Measurements from ENCODE around the gene FKBP1A.

Gene FKBP1A

GRCh38 chr20:1417790-1418189, 24.9 kb upstream of the FKBP1A start:
- CTCF ChIA-PET, result no interaction called here
- no peak for DNase-seq (ENCODE audit: extremely low spot score)
- POLR2A ChIA-PET, result interaction anchor here (1.0 kb wide), 1 partner anchor 92 kb away, joined by 3 read pairs; no protein-coding TSS in a partner anchor
- TF ChIP-seq LEF1 (IDR thresholded peaks at IDR 0.05; ENCODE audit: borderline replicate concordance), result no peak
- TF ChIP-seq PKNOX1 (IDR thresholded peaks at IDR 0.05), result no peak
- no peak for TF ChIP-seq HDGF (IDR thresholded peaks at IDR 0.05; ENCODE audit: borderline replicate concordance)
- no peak for TF ChIP-seq L3MBTL2 (conservative IDR thresholded peaks at IDR 0.05)
- TF ChIP-seq FOXK2 (IDR thresholded peaks at IDR 0.05), result no peak
- TF ChIP-seq NFRKB (IDR thresholded peaks at IDR 0.05), result no peak
- no peak for TF ChIP-seq CTBP1 (IDR thresholded peaks at IDR 0.05; ENCODE audit: borderline replicate concordance)
- no peak for TF ChIP-seq SP1 (IDR thresholded peaks at IDR 0.05)
- TF ChIP-seq FOXM1 (IDR thresholded peaks at IDR 0.05; ENCODE audit: borderline replicate concordance), result no peak
- TF ChIP-seq FOXA1 (IDR thresholded peaks at IDR 0.05), result no peak
- no peak for TF ChIP-seq SUZ12 (IDR thresholded peaks at IDR 0.05)
- no peak for TF ChIP-seq ELF4 (IDR thresholded peaks at IDR 0.05)
- no peak for TF ChIP-seq TARDBP (IDR thresholded peaks at IDR 0.05)

DNA sequence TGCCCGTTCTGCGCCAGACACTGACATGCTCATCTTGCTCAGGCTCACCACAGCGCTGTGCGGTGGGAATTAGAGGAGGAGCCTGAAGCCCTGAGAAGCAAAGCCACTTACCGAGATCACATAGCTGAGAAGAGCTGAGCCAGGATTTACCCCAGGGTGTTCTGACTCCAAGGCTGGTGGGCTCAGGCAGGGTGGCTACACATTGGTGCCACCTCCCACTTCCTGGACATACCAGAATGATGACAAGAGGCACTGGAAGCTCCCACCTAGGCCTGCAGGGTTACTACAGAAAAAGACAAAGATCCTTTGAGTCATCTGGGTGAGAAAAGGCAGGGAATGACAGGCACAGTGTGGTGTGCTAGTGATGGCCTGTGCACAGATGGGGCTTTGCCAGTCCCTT, 24.4 kb upstream of the FKBP1A start:
- no peak for DNase-seq (ENCODE audit: extremely low spot score)
- POLR2A ChIA-PET, result interaction anchor here (1.0 kb wide), 1 partner anchor 92 kb away, joined by 3 read pairs; no protein-coding TSS in a partner anchor
- TF ChIP-seq FOXA1 (IDR thresholded peaks at IDR 0.05) (no peak), HDGF (IDR thresholded peaks at IDR 0.05; ENCODE audit: borderline replicate concordance) (no peak), ARNT (IDR thresholded peaks at IDR 0.05) (no peak), PKNOX1 (IDR thresholded peaks at IDR 0.05) (no peak), SP1 (IDR thresholded peaks at IDR 0.05) (no peak), NFRKB (IDR thresholded peaks at IDR 0.05) (no peak)
- CTCF ChIA-PET, result no interaction called here

DNA sequence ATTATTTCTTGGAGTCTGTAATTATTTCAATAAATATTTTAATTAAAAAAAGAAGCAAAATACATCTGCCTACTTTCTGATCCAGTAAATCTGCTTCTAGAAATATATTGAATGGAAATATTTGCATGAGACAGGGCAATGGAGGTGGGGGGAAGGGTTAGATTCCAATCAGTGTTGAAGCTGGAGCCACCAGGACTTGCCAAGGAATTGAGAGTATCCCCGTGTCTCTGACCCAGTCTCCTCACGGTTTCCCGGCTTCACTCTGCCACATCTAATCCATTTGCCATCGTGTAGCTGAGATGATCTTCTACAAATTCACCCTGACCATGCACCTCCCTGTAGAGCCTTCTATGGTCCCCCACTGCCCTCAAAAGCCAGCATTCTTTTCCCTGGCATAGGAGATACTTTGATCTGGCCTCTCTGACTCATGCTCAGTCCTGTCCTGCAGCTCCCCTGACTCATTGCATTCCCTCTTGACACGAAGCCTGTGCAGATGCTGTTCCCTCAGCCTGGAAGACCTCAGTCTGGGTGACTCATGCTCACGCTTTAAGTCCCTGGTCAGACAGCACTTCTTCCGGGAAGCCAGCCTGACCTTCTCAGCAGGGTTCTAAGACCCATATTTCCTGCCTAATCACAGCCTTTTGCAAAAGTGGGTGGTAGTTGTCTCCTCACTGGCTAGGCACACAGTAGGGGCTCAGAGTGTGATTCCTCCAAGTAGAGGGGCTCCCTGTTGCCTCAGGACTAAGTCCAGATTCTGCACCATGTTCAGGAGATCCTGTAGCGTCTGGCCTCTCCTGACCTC, 23.0 kb upstream of the FKBP1A start:
- POLR2A ChIA-PET, result no interaction called here
- CTCF ChIA-PET, result no interaction called here
- TF ChIP-seq PKNOX1 (IDR thresholded peaks at IDR 0.05) (no peak), FOXM1 (IDR thresholded peaks at IDR 0.05; ENCODE audit: borderline replicate concordance) (no peak), L3MBTL2 (conservative IDR thresholded peaks at IDR 0.05) (no peak), ARNT (IDR thresholded peaks at IDR 0.05) (no peak), FOXA1 (IDR thresholded peaks at IDR 0.05) (no peak), CTBP1 (IDR thresholded peaks at IDR 0.05; ENCODE audit: borderline replicate concordance) (no peak), SUZ12 (IDR thresholded peaks at IDR 0.05) (no peak), ZNF384 (IDR thresholded peaks at IDR 0.05) (no peak), HDGF (IDR thresholded peaks at IDR 0.05; ENCODE audit: borderline replicate concordance) (no peak)
- DNase-seq (ENCODE audit: extremely low spot score), result no peak

- CTCF ChIA-PET, result no interaction called here
- POLR2A ChIA-PET, result no interaction called here
- no peak for TF ChIP-seq SUZ12 (IDR thresholded peaks at IDR 0.05)
- no peak for TF ChIP-seq LEF1 (IDR thresholded peaks at IDR 0.05; ENCODE audit: borderline replicate concordance)
- no peak for TF ChIP-seq FOXA1 (IDR thresholded peaks at IDR 0.05)
- no peak for TF ChIP-seq ZNF384 (IDR thresholded peaks at IDR 0.05)
- no peak for TF ChIP-seq BHLHE40 (IDR thresholded peaks at IDR 0.05; ENCODE audit: borderline replicate concordance)
- TF ChIP-seq HDGF (IDR thresholded peaks at IDR 0.05; ENCODE audit: borderline replicate concordance), result no peak
- no peak for TF ChIP-seq L3MBTL2 (conservative IDR thresholded peaks at IDR 0.05)
- no peak for TF ChIP-seq TARDBP (IDR thresholded peaks at IDR 0.05)
- TF ChIP-seq FOXM1 (IDR thresholded peaks at IDR 0.05; ENCODE audit: borderline replicate concordance), result no peak
- TF ChIP-seq ELF4 (IDR thresholded peaks at IDR 0.05), result no peak
- no peak for TF ChIP-seq PKNOX1 (IDR thresholded peaks at IDR 0.05)
- no peak for TF ChIP-seq CTBP1 (IDR thresholded peaks at IDR 0.05; ENCODE audit: borderline replicate concordance)
- no peak for TF ChIP-seq SP1 (IDR thresholded peaks at IDR 0.05)
- DNase-seq (ENCODE audit: extremely low spot score), result no peak
Measured at GRCh38 chr20:1414982-1415381, 22.1 kb upstream of the FKBP1A start.

DNA sequence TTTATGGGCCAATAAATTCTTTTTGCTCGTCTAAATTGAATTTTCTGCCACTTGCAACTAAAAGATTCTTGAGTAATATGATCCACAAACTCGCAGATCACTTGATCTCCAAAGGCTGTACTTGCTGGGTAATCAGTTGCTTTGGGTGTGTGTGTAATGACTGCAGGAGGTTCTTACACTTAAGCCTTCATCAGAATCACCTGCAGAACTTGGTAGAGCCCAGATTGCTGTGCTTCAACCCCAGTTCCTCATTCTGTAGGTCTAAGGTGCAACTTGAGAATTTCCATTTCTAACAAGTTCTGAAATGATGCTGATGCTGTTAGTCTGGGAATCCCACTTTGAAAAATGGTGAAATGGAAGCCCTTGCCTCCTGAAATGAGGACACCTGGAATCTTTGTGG, 12.9 kb upstream of the FKBP1A start:
- TF ChIP-seq FOXA1 (IDR thresholded peaks at IDR 0.05) (no peak), FOXK2 (IDR thresholded peaks at IDR 0.05) (no peak), HDGF (IDR thresholded peaks at IDR 0.05; ENCODE audit: borderline replicate concordance) (no peak), ELF4 (IDR thresholded peaks at IDR 0.05) (no peak), TARDBP (IDR thresholded peaks at IDR 0.05) (no peak), ZNF384 (IDR thresholded peaks at IDR 0.05) (no peak), LEF1 (IDR thresholded peaks at IDR 0.05; ENCODE audit: borderline replicate concordance) (no peak), FOXM1 (IDR thresholded peaks at IDR 0.05; ENCODE audit: borderline replicate concordance) (no peak), SUZ12 (IDR thresholded peaks at IDR 0.05) (no peak), SP1 (IDR thresholded peaks at IDR 0.05) (no peak), BHLHE40 (IDR thresholded peaks at IDR 0.05; ENCODE audit: borderline replicate concordance) (no peak), L3MBTL2 (conservative IDR thresholded peaks at IDR 0.05) (no peak), CTBP1 (IDR thresholded peaks at IDR 0.05; ENCODE audit: borderline replicate concordance) (no peak), PKNOX1 (IDR thresholded peaks at IDR 0.05) (no peak), ARNT (IDR thresholded peaks at IDR 0.05) (no peak), NFRKB (IDR thresholded peaks at IDR 0.05) (no peak)
- DNase-seq (ENCODE audit: extremely low spot score), result no peak
- CTCF ChIA-PET, result no interaction called here
- POLR2A ChIA-PET, result no interaction called here
